NCI-H82 (cell line): ENCODE results near the gene CPE.
A peak's percentile ranks its signal among the peaks of the same experiment; 100 is the strongest.

Experiments
- DNase-seq: peaks from one replicate; lab custom pipeline; 2025; lab: John Stamatoyannopoulos, UW

Gene CPE

DNA sequence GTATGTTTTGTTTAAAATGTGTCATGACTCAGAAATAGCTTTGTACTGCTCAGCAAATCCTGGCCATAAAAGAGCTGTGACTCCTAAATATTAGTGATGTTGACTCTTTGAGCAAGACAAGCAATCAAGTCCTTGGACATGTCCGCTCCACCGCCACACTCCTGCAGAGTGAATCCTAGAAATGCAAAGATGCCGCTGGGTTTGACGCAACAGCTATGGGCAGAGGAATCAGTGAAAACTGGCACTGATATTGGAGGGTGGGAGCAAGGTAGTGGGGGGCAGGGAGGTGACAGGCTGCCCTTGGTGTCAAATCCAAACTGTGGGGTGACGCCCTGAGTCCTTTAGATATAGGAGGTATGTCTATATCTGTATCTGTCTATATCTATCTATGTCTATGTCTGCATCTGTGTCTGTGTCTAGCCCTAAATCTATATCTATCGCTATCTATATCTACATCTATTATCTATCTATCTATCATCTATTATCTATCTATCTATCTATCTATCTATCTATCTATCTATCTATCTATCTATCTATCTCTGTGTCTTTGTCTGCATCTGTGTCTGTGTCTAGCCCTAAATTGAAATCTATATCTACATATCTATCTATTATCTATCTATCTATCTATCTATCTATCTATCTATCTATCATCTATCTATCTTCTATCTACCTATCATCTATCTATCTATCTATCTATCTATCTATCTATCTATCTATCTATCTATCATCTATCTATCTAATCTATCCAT lies 129.7 kb downstream of the CPE start:
- no peak for DNase-seq

DNA sequence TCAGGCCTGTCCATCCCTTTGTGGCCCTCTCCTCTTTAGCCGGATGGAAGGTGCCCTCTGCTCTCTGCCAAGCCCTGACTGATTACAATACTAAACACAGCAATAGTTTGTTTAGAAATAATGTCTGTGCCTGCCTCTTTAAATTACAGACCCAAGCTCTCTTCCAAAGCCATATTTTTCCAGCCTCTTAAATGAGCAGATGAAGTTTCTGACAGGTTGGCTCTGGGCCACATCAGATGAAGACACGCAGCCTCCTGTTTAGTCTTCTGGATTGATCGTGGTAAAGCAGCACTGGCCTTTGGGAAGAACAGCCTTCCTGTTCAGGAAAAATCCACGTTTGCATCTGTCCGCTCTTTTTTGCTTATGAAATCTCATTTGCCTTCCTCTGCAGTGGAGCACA lies 133.6 kb downstream of the CPE start:
- DNase-seq, result peak; percentile 12

DNA sequence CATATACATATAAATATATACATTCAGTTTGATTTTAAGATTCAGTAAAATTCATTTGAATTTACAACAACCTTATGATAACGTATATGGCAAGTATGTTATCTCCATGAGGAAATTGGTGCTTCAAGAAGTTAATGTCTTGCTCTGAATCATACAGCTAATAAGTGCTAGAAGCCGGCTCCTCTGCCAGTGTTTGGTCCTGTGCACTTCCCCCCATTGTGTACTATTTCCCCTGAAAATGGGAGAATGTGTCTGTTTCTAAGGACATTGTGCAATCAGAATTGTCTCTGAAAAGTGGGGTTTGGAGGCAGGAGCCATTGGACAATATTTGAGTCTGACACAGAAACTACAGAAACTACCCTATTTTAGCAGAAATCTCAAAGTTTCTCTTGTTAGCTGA lies 135.9 kb downstream of the CPE start:
- DNase-seq, result no peak

DNA sequence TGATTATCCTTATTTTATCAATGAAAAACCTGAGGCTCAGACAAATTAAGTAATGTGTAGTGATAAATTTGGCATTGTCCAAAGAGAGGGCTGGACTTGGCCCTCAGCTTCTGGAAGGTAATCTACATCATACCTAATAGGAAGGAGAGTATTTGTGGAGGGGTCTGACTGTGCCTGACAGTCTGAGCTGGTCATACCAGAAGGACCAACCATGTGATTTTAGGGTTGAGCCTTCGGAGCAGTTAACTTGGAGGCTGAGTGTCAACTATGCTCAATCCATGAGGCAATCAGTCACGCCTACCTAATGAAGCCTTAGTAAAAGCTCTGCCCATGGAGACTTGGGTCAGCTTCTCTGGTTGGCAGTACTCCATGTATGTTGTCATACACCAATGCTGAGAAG lies 136.4 kb downstream of the CPE start:
- no peak for DNase-seq

DNA sequence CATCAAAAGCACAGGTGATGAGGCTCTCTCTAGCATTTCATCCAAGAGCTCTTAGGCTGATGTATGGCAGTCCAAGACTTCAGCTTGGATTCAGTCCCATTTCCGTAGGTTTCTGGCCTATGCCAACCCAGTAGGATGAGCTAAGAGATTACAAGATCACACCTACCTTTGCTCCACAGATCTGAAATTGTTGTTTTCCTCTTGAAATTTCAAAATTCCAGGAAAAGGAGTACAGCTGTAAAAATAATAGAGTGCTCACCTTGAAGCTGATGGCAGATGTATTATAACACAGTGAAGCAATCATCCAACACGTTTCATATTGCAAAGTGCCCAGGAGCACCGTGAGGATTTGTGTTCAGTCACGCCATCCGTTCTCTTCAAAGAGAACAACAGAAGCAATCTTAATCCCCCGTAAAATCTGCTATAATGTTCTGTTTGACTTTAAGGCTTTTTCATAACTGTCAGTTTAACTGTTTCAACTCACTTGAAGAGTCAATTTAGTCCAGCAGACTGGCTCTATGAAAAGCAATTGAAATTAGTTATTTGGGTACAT lies 137.5 kb downstream of the CPE start:
- no peak for DNase-seq

DNA sequence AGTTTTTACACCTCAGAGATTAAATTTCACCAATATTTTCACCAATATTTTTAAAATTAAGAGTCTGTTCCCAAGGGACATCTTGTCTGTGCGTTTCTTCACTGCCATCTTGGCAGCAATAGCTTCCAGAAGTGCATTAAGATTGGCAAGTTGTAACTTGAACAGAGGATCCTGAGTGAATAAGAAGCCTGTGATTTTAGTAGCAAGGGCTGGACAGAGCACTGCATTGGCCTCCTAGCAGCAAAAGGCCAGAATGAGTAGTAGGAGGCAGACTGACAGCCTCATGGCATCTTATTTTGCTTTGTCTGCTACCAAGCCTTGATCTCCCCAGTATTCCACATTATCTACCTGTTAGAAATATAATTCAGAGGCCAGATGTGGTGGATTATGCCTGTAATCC lies 138.4 kb downstream of the CPE start:
- no peak for DNase-seq

DNA sequence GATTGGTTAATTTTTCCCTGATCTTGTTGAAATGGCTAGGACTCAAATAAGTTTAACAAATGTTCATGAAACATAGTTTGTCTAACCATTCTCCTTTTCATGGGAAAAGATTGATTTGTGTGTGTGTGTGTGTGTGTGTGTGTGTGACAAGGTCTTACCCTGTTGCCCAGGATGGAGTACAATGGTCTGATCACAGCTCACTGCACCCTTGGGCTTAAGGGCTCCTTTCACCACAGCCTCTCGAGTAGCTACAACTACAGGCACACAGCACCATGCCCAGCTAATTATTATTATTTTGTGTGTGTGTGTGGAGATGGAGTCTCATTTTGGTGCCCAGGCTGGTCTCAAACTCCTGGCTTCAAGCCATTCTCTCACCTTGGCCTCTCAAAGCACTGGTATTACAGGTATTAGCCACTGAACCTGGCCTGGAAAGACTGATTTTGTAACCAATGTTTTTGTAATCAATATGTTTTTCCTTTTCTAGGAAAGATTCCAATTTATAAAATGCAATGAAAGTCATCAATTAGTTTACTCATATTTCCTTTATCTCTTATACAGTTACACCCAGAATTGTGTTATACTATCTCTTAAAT lies 139.3 kb downstream of the CPE start:
- DNase-seq, result no peak

DNA sequence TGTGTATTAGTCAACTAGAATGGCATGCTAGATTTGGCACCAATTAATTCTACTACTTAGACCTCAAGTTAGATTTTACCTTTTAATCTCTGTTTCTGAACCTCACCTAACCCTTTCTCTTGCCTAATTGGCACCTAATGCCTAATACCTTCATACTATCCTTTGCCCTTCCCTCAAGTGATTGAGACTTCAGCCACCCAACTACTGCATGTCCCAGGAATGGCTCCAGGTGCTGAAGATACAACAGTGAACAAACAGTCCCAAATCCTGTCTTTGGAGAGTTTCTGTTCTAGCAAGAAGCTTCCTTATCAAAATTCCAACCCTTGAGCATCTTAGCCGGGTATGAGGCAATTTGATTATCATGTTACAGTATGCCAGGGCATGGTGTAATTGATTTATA lies 139.9 kb downstream of the CPE start:
- DNase-seq, result no peak

DNA sequence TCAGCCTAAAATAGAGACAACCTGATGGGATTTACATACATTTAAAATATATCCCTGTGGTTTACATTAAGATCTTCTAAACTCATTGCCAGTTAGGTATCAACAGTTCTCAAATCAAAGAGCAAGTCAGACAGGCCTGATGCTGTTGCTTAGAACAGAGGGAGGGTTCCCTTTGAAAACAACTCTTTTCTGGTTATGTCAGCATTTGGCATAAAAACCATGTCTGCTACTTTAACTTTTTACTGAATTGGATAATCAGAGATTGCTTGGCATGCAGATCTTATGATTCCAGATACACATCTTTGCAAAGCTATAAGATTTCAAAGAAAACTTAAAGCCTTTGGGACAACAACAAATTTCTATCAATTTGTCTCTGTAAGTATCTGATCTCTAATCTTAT lies 140.8 kb downstream of the CPE start:
- DNase-seq, result no peak

DNA sequence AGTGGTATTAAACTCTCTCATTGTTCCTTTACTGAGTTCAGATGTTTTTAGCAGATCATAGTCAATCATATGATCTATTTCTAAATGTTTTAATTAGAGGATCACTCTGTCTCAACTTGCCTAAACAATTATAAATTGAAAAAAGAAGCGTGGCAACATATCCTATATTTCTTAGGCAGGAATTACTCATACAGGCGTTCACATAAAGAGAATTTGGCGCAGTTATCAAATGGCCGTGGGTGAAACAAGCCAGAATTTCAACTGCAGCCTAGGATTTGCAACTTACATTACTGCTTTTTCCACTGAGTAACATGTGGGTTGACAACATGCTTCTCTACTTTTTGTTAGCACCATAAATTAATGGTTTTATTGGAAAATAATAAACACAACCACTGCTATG lies 141.3 kb downstream of the CPE start:
- no peak for DNase-seq

DNA sequence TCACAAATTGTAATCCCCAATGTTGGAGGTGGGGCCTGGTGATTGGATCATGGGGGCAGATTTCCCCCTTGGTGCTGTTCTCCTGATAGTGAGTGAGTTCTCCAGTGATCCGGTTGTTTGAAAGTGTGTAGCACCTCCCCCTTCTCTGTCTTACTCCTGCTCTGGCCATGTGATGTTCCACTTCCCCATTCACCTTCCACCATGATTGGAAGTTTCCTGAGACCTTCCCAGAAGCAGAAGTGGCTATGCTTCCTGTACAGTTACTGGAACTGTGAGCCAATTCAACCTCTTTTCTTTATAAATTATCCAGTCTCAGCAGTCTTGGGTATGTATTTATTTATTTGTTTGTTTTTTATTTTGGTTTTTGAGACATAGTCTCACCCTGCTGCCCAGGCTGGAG lies 143.2 kb downstream of the CPE start:
- no peak for DNase-seq

DNA sequence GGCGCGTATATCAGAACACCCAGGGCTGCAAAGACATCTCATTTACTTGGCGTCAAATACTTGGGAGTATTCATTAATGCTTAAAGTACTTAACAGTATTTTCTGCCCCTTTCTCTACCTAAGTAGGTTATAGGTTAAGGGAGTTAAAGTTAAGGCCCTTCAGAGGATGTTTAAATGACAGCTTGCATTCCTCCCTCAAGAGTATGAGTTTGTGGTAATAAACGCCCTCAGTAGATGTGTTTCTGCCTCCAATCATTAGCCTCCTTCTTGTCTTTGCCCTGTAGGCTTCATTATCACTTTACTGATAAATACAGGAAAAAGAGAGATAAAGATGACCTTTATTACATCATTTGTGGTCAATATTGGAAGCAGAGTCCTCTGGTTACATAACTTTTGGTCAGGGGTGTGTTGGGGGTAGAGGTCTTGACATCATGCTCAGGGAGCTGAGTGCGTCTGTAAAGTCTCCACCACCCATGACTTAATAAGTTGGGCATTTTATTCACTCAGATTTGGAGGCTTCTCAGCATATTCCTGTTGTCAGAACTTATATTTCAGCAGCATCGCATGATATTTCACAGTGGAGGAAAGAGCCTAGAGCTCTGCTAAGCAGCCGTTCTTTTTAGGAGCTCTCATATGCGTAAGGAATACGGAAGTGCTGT lies 145.9 kb downstream of the CPE start:
- DNase-seq, result no peak

DNA sequence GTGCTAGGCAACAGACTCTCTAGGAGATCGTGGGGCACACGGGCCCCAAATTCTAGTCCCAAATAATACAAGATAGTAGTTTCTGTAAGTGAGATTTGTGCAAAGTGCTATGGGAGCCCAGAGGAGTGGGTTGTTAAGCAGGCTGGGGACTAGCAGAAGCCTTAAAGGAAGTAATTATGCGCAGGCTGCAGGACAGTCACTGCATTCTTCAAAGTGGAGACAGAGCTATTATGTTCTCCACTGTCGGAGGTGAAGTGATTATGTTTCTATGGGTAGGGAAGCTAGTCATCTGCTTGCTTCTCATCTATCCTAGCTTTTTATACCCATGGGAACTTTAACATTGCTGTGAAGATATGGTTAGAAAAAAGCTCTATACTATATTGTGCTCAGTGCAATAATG lies 154.2 kb downstream of the CPE start:
- DNase-seq, result no peak

DNA sequence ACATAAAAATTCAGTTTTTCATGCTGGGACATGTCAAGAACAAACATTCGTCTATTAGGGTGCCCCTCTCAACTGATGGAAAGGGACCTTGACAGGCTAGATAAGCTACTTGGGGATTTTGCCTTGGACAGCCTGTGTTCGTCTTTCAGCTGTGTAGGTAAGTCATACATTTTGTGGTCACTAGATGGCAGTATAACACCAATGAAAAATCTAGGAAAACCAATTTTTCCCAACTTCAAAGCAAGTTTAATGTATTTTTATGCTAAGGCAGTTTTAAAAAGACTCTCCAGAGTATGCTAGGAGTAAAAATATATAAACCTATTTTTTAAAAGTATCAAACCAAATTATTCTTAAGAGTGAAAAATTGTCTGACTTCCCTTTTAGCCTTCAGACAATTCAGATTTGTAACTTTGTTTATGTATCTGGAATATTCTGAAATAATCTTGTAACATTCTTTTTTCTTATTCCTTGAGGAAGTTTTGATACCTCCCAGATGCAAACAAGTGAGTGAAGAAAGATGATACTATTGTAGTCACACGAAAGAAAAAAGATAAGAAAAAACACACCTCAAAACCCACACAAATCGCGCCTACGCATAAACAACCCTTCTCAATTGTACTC lies 158.3 kb downstream of the CPE start:
- peak; percentile 66 for DNase-seq

DNA sequence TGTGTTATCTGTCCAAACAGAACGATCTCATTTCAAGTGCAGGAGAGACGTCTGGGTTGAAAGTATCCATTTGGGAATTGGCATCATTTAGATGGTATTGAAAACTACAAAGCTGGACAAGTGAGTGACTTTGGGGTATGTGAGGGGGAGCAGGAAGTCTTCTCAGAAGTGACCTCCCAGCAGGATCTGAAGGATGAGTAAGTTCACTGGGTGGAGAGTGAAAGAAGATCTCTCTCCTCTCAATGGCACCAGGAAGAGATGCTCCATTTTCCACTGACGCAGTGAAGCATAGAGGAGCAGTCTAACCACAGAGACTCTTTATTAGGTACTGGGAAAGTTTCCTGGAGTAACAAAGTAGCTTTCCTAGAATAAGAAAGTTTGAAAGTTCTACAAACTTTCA lies 161.0 kb downstream of the CPE start:
- no peak for DNase-seq

DNA sequence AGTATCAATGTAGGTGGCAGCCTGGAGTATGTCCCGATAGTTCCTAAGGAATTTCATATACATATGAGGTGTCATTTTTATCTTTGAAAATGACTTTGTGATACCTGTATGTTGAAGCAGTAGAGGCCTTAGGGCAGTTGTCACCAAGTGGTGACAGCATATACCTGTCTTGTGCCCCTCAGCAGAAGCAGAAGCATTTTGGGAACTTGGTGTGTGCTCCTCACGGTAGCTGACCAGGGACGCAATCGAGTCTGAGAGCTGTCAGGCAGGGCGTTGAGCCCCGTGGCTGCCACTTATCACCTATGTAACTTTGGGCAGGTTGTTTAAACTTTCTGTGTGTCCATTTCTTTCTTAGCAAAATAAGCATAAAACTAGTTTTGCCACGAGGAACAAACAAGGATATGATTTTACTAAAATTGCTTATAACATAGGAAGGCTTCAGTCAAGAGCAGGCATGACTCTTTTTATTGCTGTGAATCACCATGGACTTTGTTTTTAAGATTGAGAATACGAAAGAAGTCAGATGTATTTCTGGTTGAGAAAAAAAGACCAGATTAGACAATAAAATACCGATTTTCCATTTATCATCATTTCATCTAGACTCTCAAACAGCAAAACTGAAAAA lies 161.5 kb downstream of the CPE start:
- no peak for DNase-seq

DNA sequence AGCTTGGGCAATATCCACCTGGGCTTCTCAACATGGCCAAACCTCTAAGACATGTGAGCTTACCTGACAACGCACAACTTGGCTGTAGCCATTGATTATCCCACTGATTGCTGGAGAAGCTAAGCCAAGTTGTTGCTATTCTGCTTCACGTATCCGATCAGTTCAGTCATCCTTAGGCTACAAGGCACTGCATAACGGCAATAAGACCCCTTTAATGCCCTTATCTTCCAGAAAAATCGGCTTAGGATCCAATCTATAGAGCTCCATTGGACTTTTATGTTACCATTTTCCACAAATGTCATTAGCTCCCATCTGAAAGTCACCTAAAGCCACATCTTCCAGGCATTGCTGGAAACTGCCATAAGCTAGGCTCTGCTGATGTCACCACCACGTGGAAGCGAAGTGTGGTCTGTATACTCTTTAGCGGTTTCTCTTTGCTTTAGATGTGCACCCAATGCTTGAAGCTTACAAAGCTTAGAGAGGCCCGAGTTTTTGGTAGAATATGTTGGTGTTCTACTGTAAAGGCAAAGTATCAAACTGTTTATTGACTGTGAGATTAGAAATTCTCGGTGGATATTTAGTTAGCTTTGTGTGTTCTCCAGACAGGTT lies 163.1 kb downstream of the CPE start:
- DNase-seq, result peak; percentile 24

DNA sequence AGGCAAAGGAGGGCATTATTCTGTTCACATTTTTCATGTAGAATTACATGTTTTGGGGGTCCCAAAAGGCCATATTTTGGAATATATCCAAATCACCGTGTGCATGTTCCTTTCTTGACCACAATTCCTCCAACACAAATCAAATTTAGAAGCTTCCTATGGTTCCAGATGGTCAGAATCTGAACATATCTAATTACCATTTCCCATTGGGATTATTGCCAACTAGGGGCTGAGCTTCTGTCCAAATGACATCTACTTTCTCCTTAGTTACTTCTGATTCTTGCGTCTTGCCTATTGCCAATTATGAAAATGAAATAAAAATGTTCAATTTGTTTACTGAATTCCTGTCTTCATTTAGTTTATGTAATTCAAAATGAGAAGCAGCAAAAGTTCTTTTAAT lies 163.7 kb downstream of the CPE start:
- DNase-seq, result peak; percentile 57
